Hepatocyte (in vitro differentiated cells): ENCODE results near the gene NOTCH4.

ENCODE experiments used
- EZH2 ChIP-seq: fragments of 200-600 bp; sonication (generic); IDR thresholded peaks from 2 replicates; pipeline ENCODE4 v1.6.1; 2016; ENCODE audit warnings: antibody characterized with exemption, mild to moderate bottlenecking, borderline replicate concordance
- EZH2phosphoT487 ChIP-seq: fragments of 200-600 bp; sonication (generic); IDR thresholded peaks from one replicate; pipeline ENCODE4 v1.6.1; 2018; ENCODE audit warnings: antibody characterized with exemption, mild to moderate bottlenecking, low read depth, moderate library complexity; ENCODE audit not compliant: unreplicated experiment, severe bottlenecking
- TF ChIP-seq, protein P1 (sequence below): fragments of 200-600 bp; sonication (generic); IDR thresholded peaks from 2 replicates; pipeline ENCODE4 v1.5.1; 2016; ENCODE audit warnings: antibody characterized with exemption, mild to moderate bottlenecking; ENCODE audit not compliant: poor library complexity

GRCh38 chr6:32184084-32184640, 39.7 kb downstream of the NOTCH4 start, which contains the start of gene AGER:
- TF ChIP-seq, protein P1, sequence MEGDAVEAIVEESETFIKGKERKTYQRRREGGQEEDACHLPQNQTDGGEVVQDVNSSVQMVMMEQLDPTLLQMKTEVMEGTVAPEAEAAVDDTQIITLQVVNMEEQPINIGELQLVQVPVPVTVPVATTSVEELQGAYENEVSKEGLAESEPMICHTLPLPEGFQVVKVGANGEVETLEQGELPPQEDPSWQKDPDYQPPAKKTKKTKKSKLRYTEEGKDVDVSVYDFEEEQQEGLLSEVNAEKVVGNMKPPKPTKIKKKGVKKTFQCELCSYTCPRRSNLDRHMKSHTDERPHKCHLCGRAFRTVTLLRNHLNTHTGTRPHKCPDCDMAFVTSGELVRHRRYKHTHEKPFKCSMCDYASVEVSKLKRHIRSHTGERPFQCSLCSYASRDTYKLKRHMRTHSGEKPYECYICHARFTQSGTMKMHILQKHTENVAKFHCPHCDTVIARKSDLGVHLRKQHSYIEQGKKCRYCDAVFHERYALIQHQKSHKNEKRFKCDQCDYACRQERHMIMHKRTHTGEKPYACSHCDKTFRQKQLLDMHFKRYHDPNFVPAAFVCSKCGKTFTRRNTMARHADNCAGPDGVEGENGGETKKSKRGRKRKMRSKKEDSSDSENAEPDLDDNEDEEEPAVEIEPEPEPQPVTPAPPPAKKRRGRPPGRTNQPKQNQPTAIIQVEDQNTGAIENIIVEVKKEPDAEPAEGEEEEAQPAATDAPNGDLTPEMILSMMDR: no peak
- TF ChIP-seq EZH2 (no peak), EZH2phosphoT487 (no peak)
